ENCODE measurements around the gene IKZF4. TPM values are rescaled to one million over a fixed set of nuclear protein-coding genes. Genes with fewer than 3 reads are reported as not detected.

The IKZF4 gene
- polyA plus RNA-seq, 1 donor from 2014 or later: 0.35 TPM

GRCh38 chr12:56079723-56080555, 59.1 kb downstream of the IKZF4 start, which contains the start of gene ERBB3:
TSS of gene ERBB3 (plus strand) at chr12:56080165. CDS start at chr12:56080301, 136 bp downstream.
- Mint-ChIP-seq H3K9me3 (no peaks in the 10 kb centered on the region), H3K27ac (no peak within 1 kb of the TSS), H3K27me3 (peaks cover 18% of the 10 kb centered on the region), H3K4me1 (peaks cover 0 to 10% (median 1%) of the 10 kb centered on the region in 3 donors), H3K4me3 (peak within 1 kb of the TSS; percentile 78 to 93 (median 88)), H3K36me3 (no peaks in the 10 kb centered on the region)

GRCh38 chr12:56080556-56081138, 59.8 kb downstream of the IKZF4 start:
- Mint-ChIP-seq H3K4me1 (peaks cover 0 to 10% (median 1%) of the 10 kb centered on the region in 3 donors), H3K4me3 (peak overlapping the region; percentile 78 to 92 (median 86)), H3K9me3 (no peaks in the 10 kb centered on the region), H3K27ac (no peak overlapping the region), H3K27me3 (peaks cover 18% of the 10 kb centered on the region), H3K36me3 (no peaks in the 10 kb centered on the region)

- H3K36me3 Mint-ChIP-seq: no peaks in the 10 kb centered on the region
- no peaks in the 10 kb centered on the region for H3K9me3 Mint-ChIP-seq
- H3K27ac Mint-ChIP-seq: no peak overlapping the region
- H3K4me3 Mint-ChIP-seq: peak overlapping the region in 3 of 4 donors; percentile 45 to 78 (median 63)
- peaks cover 18% of the 10 kb centered on the region for H3K27me3 Mint-ChIP-seq
- peaks cover 0 to 10% (median 1%) of the 10 kb centered on the region in 3 donors for H3K4me1 Mint-ChIP-seq
Measured at GRCh38 chr12:56081393-56082347, 60.8 kb downstream of the IKZF4 start.

GRCh38 chr12:56082382-56082781, 61.5 kb downstream of the IKZF4 start:
- H3K4me1 Mint-ChIP-seq: peaks cover 0 to 10% (median 1%) of the 10 kb centered on the region in 3 donors
- no peaks in the 10 kb centered on the region for H3K36me3 Mint-ChIP-seq
- peaks cover 18% of the 10 kb centered on the region for H3K27me3 Mint-ChIP-seq
- H3K9me3 Mint-ChIP-seq: no peaks in the 10 kb centered on the region
- H3K27ac Mint-ChIP-seq: no peak overlapping the region
- peak overlapping the region in 1 of 4 donors; percentile 57 for H3K4me3 Mint-ChIP-seq

GRCh38 chr12:56082967-56083366, 62.1 kb downstream of the IKZF4 start:
- Mint-ChIP-seq H3K4me1 (peaks cover 0 to 10% (median 1%) of the 10 kb centered on the region in 3 donors), H3K4me3 (no peak overlapping the region), H3K36me3 (no peaks in the 10 kb centered on the region), H3K9me3 (no peaks in the 10 kb centered on the region), H3K27ac (no peak overlapping the region), H3K27me3 (peaks cover 18% of the 10 kb centered on the region)

GRCh38 chr12:56084958-56085543, 64.2 kb downstream of the IKZF4 start:
- Mint-ChIP-seq H3K27me3 (peaks cover 13% of the 10 kb centered on the region), H3K9me3 (no peaks in the 10 kb centered on the region), H3K4me3 (no peak overlapping the region), H3K36me3 (no peaks in the 10 kb centered on the region), H3K4me1 (peaks cover 0 to 1% (median 0%) of the 10 kb centered on the region in 3 donors), H3K27ac (no peak overlapping the region)

- no peaks in the 10 kb centered on the region for H3K36me3 Mint-ChIP-seq
- no peaks in the 10 kb centered on the region for H3K9me3 Mint-ChIP-seq
- no peak overlapping the region for H3K4me3 Mint-ChIP-seq
- peaks cover 9% of the 10 kb centered on the region for H3K27me3 Mint-ChIP-seq
- no peak overlapping the region for H3K27ac Mint-ChIP-seq
- H3K4me1 Mint-ChIP-seq: no peaks in the 10 kb centered on the region
Measured at GRCh38 chr12:56086096-56086495, 65.3 kb downstream of the IKZF4 start.

- Mint-ChIP-seq H3K4me3 (no peak overlapping the region), H3K27me3 (peaks cover 6% of the 10 kb centered on the region), H3K36me3 (no peaks in the 10 kb centered on the region), H3K4me1 (no peaks in the 10 kb centered on the region), H3K9me3 (no peaks in the 10 kb centered on the region), H3K27ac (no peak overlapping the region)
Measured at GRCh38 chr12:56086608-56087007, 65.8 kb downstream of the IKZF4 start.

GRCh38 chr12:56087220-56087619, 66.4 kb downstream of the IKZF4 start:
- Mint-ChIP-seq H3K4me1 (no peaks in the 10 kb centered on the region), H3K36me3 (no peaks in the 10 kb centered on the region), H3K4me3 (no peak overlapping the region), H3K27ac (no peak overlapping the region), H3K9me3 (no peaks in the 10 kb centered on the region), H3K27me3 (peaks cover 3% of the 10 kb centered on the region)

Other genes with a start within 250 kb of the IKZF4 start
- gene SARNP, start 203.3 kb upstream of the IKZF4 start, polyA plus RNA-seq: 94.2 TPM
- 97.5 TPM for gene ORMDL2, start 203.0 kb upstream of the IKZF4 start, polyA plus RNA-seq
- 35.9 TPM for gene DNAJC14, start 191.5 kb upstream of the IKZF4 start, polyA plus RNA-seq
- not detected for gene MMP19, start 178.1 kb upstream of the IKZF4 start, polyA plus RNA-seq
- 76.5 TPM for gene PYM1, start 93.1 kb upstream of the IKZF4 start, polyA plus RNA-seq
- 114 TPM for gene DGKA, start 89.9 kb upstream of the IKZF4 start, polyA plus RNA-seq
- 1.1 TPM for gene PMEL, start 55.0 kb upstream of the IKZF4 start, polyA plus RNA-seq
- gene CDK2, start 54.2 kb upstream of the IKZF4 start, polyA plus RNA-seq: 8.9 TPM
- gene RAB5B, start 47.0 kb upstream of the IKZF4 start, polyA plus RNA-seq: 54.7 TPM
- gene SUOX, start 23.8 kb upstream of the IKZF4 start, polyA plus RNA-seq: 1.3 TPM
- 1,297 TPM for gene RPS26, start 20.9 kb downstream of the IKZF4 start, polyA plus RNA-seq
- gene ERBB3, start 59.1 kb downstream of the IKZF4 start, polyA plus RNA-seq: 0.83 TPM
- 112 TPM for gene PA2G4, start 83.5 kb downstream of the IKZF4 start, polyA plus RNA-seq
- gene RPL41, start 95.6 kb downstream of the IKZF4 start, polyA plus RNA-seq: 8,874 TPM
- gene ZC3H10, start 97.2 kb downstream of the IKZF4 start, polyA plus RNA-seq: 2.9 TPM
- 156 TPM for gene ESYT1, start 107.2 kb downstream of the IKZF4 start, polyA plus RNA-seq
- gene MYL6B, start 131.5 kb downstream of the IKZF4 start, polyA plus RNA-seq: 25.2 TPM
- 1,656 TPM for gene MYL6, start 137.3 kb downstream of the IKZF4 start, polyA plus RNA-seq
- gene SMARCC2, start 168.4 kb downstream of the IKZF4 start, polyA plus RNA-seq: 81.9 TPM
- 104 TPM for gene RNF41, start 200.9 kb downstream of the IKZF4 start, polyA plus RNA-seq
- gene NABP2, start 203.3 kb downstream of the IKZF4 start, polyA plus RNA-seq: 6.5 TPM
- gene SLC39A5, start 209.0 kb downstream of the IKZF4 start, polyA plus RNA-seq: not detected
- 19.6 TPM for gene ANKRD52, start 237.3 kb downstream of the IKZF4 start, polyA plus RNA-seq
- 15.1 TPM for gene COQ10A, start 245.9 kb downstream of the IKZF4 start, polyA plus RNA-seq